Osteocyte (in vitro differentiated cells): ENCODE measurements around the gene MNS1. TPM values are rescaled to one million over a fixed set of nuclear protein-coding genes. Genes with fewer than 3 reads are reported as not detected.
"Not testable (repeated sequence)": the region's sequence is repeated elsewhere in the genome, so short reads cannot be mapped to it uniquely, and the experiment has no call there.

ENCODE experiments used
- DNase-seq: peaks from one replicate; pipeline ENCODE4 v3.0.0; 2021; ENCODE audit warnings: mixed read lengths; ENCODE audit not compliant: unreplicated experiment; ENCODE audit errors: extremely low spot score
- H3K27ac Mint-ChIP-seq: one replicate; pipeline ENCODE4 v1.8.0; 2021; ENCODE audit warnings: mild to moderate bottlenecking, mixed read lengths; ENCODE audit not compliant: unreplicated experiment
- H3K27me3 Mint-ChIP-seq: one replicate; pipeline ENCODE4 v1.8.0; 2021; ENCODE audit warnings: mixed read lengths; ENCODE audit not compliant: unreplicated experiment
- H3K36me3 Mint-ChIP-seq: one replicate; pipeline ENCODE4 v1.8.0; 2021; ENCODE audit warnings: mixed read lengths; ENCODE audit not compliant: unreplicated experiment
- H3K4me1 Mint-ChIP-seq: one replicate; pipeline ENCODE4 v1.8.0; 2021; ENCODE audit warnings: mixed read lengths; ENCODE audit not compliant: unreplicated experiment
- H3K4me3 Mint-ChIP-seq: one replicate; pipeline ENCODE4 v1.8.0; 2021; ENCODE audit warnings: mild to moderate bottlenecking, moderate library complexity, mixed read lengths; ENCODE audit not compliant: unreplicated experiment
- H3K9me3 Mint-ChIP-seq: one replicate; pipeline ENCODE4 v1.8.0; 2021; ENCODE audit warnings: mixed read lengths; ENCODE audit not compliant: unreplicated experiment
- total RNA-seq: library from RNA; stranded (reverse); gene quantifications from 2 replicates; pipeline ENCODE4 v1.2.1, GENCODE V29; 2021
- TF ChIP-seq, protein P1 (sequence below): fragments of 200-600 bp; sonication (generic); IDR thresholded peaks from 2 replicates; pipeline ENCODE4 v1.5.0; 2021; ENCODE audit warnings: antibody characterized with exemption, mild to moderate bottlenecking, moderate library complexity

The MNS1 gene
- total RNA-seq, 1 donor from 2014 or later = 2.5 TPM

DNA sequence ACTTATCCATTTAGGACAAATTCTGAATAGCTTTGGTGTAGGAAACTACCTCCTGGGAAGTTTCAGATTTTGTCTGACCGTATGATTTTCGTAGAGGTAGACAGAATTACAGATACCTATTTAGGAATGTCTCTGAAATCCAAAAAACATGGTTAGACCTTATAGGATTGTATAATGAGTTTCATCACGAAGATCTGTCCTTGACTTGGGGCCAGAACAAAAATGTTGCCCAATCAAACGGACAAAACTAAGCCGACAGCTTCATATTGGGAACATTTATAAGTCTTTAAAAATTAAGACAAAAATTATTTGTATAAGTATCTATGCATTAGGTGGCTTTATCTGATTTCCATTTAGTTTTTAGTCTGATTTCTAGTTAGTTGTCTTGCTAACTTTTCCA lies 32.6 kb downstream of the MNS1 start:
- Mint-ChIP-seq H3K27me3 (no peaks in the 10 kb centered on the region), H3K9me3 (no peaks in the 10 kb centered on the region), H3K4me3 (no peak overlapping the region), H3K4me1 (no peaks in the 10 kb centered on the region), H3K36me3 (peaks cover 4% of the 10 kb centered on the region), H3K27ac (no peak overlapping the region)
- TF ChIP-seq, protein P1, sequence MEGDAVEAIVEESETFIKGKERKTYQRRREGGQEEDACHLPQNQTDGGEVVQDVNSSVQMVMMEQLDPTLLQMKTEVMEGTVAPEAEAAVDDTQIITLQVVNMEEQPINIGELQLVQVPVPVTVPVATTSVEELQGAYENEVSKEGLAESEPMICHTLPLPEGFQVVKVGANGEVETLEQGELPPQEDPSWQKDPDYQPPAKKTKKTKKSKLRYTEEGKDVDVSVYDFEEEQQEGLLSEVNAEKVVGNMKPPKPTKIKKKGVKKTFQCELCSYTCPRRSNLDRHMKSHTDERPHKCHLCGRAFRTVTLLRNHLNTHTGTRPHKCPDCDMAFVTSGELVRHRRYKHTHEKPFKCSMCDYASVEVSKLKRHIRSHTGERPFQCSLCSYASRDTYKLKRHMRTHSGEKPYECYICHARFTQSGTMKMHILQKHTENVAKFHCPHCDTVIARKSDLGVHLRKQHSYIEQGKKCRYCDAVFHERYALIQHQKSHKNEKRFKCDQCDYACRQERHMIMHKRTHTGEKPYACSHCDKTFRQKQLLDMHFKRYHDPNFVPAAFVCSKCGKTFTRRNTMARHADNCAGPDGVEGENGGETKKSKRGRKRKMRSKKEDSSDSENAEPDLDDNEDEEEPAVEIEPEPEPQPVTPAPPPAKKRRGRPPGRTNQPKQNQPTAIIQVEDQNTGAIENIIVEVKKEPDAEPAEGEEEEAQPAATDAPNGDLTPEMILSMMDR = no peak
- no peak for DNase-seq

DNA sequence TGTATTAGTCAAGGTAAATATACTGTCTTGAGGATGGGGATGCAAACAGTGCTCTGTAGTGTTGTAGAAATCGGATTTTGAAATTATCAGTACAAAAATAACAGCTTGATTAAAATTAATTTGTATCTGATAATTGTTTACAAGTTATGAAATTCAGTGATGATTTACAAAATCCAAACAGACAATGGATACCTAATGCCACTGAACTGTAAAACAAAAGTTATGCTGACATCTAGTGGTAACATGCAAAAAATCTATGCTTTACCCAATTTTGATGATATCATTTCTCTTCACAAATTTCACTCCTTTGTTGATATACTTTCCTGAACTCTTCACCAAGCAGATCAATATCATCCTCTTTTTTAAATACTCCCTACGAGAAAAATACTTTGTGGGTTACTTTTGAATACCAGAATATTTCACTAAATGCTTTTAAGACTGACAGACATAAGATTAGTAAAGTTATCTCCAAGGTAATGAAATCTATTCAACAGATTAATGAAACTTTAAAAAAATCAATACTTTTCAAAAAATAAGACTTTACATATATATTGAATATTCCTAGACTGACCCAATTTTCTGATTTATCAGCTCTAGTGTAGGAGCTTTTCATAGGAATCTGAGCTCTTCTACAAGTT lies 36.0 kb downstream of the MNS1 start:
- H3K36me3 Mint-ChIP-seq = peaks cover 3% of the 10 kb centered on the region
- H3K27ac Mint-ChIP-seq = no peak overlapping the region
- TF ChIP-seq, protein P1 = peak; percentile 69
- DNase-seq = no peak
- H3K9me3 Mint-ChIP-seq = peaks cover 10% of the 10 kb centered on the region
- H3K4me1 Mint-ChIP-seq = no peaks in the 10 kb centered on the region
- H3K27me3 Mint-ChIP-seq = no peaks in the 10 kb centered on the region
- no peak overlapping the region for H3K4me3 Mint-ChIP-seq

DNA sequence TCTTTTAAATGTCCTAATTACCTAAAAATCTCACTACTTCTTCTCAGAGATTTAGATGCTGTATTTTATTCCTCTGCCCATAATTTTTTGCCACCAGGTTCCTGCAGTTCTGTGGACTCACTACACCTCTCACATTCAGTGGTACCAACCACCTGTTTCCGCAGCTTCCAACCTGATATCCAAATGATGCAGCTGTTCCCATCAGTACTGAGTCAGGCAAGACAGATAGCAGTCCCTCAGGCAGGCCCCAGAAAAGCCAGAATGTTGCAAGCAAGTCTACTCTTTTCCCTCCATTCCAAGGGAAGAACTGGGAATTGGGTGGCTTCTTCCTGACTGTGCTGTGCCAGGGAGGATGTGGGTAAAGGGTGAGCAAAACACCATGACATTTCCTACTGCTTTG lies 39.0 kb downstream of the MNS1 start:
- TF ChIP-seq, protein P1 = no peak
- H3K36me3 Mint-ChIP-seq = peaks cover 3% of the 10 kb centered on the region
- H3K9me3 Mint-ChIP-seq = peaks cover 10% of the 10 kb centered on the region
- no peak overlapping the region for H3K27ac Mint-ChIP-seq
- H3K4me1 Mint-ChIP-seq = no peaks in the 10 kb centered on the region
- H3K27me3 Mint-ChIP-seq = no peaks in the 10 kb centered on the region
- no peak for DNase-seq
- no peak overlapping the region for H3K4me3 Mint-ChIP-seq

DNA sequence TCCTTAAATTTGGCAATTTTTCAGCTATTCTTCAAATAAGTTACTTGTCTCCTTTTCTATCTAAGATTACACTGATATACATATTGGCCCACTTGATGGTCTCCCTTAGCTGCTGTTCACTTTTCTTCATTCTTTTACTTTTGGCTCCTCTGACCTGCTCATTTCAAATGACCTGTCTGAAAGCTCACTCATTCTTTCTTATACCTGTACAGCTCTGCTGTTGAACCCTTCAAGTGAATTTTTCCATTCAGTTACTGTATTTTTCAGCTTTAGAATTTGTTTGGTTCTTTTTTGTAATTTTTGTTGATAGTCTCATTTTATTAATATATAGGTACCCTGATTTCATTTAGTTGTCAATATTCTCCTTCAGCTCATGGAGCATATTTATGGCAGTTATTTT lies 39.7 kb downstream of the MNS1 start:
- TF ChIP-seq, protein P1 = no peak
- Mint-ChIP-seq H3K4me1 (no peaks in the 10 kb centered on the region), H3K36me3 (peaks cover 5% of the 10 kb centered on the region), H3K9me3 (peaks cover 10% of the 10 kb centered on the region), H3K27me3 (no peaks in the 10 kb centered on the region), H3K27ac (no peak overlapping the region), H3K4me3 (no peak overlapping the region)
- DNase-seq = no peak

DNA sequence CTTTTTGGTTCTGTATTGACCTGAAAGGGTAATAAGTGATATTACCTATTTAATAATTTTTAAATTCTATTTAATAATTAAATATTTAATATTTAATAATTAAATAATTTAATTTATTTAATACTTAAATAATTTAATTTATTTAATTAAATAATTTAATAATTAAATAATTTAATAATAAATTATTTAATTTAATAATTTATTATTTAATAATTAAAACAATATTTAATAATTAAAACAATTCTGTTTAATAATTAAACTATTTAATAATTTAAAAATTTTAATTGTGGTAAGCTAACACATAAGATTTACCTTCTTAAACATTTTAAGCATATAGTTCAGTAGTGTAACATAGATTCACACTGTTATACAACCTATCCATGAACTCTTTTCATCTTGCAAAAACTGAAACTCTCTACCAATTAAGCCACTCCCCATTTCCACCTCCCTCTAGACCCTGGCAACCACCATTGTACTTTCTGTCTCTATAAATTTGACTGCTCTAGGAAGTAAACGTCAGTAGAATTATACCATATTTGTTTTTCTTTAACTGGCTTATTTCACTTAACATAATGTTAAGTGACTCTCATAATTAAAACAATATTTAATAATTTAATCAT lies 51.7 kb downstream of the MNS1 start:
- H3K4me3 Mint-ChIP-seq, H3K27ac Mint-ChIP-seq, H3K27me3 Mint-ChIP-seq, H3K4me1 Mint-ChIP-seq, DNase-seq, H3K36me3 Mint-ChIP-seq: not testable (repeated sequence)
- peaks cover 15% of the 10 kb centered on the region for H3K9me3 Mint-ChIP-seq
